Hematopoietic multipotent progenitor cell treated with erythropoietin and hydrocortisone succinate and interleukin-3 and kit ligand, for 8 days (in vitro differentiated cells): ENCODE results near the gene HOOK2.

ENCODE experiments used
- DNase-seq: peaks from one replicate; pipeline ENCODE4 v3.0.0-alpha.2; 2015

The HOOK2 gene

DNA sequence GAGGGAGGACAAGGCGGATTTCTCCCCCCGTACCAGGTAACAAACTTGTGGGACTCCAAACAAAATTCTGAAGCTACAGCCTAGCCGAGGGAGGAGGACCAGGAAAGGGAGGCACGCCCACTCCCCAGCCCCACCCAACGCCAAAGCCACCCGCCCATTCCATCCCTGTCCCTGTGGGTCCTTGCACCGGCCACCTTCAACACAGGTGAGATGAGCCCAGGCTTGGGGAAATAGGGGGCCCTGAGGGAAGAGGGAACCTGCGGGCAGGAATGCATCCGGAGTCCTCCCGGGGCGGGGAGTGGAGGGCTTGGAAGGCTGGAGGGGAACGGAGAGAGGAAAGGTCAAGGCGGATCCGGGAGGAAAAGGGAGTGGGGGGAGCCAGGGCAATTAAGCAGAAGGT is 23.7 kb downstream of the HOOK2 start, which contains the start of gene BEST2:
Gene BEST2, plus strand, starts transcription at position 157 of the 400 bp plus-strand sequence. CDS start 802 bp downstream, outside the sequence.
- no peak for DNase-seq

DNA sequence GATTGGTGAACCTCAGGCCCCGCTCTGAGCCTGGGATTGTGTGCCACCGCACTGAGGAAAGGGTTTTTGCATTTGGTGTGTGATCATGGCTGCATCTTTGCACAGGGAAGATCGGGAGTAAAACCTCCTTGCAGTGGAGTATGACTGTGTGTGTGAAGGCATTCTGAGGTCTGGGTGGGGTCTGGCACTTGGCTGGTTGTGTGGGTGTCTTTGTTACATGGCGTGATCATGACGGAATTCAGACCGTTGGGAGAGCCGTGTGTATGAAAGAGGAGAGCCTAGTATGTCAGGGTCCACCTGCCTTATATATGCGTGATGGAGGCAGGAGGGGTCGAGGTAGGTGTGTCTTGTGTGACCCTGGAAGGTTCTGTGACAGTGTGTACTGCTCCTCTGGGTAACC is 24.5 kb downstream of the HOOK2 start:
- no peak for DNase-seq

DNA sequence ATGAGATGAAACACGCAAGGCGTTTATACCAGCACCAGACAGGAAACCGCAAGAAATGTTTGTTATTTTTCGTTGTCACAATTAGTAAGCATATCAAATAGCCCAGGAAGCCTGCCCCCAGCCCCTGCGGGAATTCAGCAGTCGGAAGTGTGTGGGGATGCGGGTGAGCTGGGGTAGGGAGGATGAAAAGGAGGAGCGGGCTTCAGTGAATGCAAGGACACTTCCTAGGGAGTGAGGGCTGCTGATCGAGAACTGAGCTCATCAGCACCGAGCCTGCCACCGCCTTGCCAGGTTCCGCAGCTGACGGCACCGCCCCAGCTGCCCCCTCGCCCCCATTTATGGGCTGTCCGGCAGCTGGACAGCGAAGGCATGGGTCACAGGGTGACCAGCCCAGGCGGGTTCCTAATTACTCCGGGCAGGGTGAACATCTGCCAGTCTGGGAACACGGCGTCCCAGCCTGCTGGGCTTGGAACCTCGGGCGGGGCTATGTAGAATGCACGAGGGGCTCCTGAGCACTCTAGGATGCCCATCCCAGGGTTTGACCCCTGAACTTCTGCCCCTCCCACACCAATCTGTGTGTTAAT is 25.3 kb downstream of the HOOK2 start:
- DNase-seq: no peak

DNA sequence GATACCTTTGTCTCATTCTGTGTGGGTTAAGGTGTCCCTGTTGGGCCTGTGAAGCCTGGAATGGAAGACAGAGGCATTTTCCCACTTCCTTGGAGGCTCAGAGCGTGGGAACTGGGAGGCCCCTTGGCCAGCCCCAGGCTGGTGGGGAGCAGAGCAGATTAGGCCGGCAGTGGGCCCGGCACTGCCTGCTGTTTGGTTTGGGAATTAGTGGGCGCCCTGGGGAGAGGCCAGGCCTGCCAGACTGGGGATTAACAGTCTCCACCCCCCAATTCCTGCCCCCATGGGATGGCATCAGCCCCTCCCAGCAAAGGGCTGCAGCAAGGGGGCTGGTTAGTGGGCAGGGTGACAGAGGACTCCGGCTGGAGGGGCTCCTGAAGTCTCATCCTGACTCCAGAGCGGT is 26.9 kb downstream of the HOOK2 start:
- DNase-seq: no peak

DNA sequence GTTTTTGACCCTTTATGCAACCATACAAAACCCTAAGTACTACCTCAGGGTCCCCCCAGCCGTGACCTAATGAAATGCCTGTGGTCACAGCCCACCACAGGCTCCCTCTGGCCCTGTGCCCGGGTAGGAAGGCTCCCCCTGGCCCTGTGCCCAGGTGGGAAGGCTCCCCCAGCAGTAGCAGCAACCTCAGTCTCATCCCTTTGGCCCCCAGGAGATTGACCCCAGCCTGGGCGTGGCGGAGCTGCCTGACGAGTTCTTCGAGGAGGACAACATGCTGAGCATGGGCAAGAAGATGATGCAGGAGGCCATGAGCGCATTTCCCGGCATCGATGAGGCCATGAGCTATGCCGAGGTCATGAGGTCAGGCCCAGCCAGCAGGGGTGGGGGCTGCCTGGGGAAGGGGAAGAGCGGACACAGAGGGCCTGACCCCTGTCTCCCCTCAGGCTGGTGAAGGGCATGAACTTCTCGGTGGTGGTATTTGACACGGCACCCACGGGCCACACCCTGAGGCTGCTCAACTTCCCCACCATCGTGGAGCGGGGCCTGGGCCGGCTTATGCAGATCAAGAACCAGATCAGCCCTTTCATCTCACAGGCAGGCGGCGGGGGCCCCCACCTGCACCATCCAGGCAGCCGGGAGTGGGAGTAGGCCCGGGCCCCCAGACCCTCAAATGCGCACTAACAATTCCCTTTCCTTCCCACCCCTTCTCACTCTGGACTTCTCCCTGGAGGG is 30.0 kb downstream of the HOOK2 start:
- DNase-seq: no peak

DNA sequence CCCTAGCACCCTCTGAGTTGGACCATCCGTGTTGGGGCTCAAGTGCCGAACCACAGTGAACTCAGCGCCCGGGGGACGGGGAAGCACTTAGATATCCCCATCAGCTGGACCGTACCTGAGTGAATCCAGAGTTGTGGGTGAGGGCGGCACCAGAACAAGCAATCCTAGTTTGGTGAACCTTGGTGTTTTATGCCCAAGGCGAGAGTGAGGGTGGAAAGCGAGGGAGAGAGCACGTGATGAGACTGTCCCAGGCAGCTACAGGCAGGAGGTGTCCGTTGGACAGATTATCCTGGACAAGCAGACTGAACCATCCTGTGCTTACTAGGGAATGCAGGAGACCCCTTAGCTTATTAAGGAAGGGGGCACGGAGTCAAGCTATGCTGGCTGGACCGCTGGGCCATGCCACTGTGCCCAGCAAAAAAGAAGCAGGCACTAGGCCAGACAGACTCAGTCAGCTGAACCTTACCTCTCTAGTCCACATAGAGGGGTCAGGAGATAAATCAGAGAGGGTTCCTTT is 37.5 kb downstream of the HOOK2 start:
- DNase-seq: no peak

DNA sequence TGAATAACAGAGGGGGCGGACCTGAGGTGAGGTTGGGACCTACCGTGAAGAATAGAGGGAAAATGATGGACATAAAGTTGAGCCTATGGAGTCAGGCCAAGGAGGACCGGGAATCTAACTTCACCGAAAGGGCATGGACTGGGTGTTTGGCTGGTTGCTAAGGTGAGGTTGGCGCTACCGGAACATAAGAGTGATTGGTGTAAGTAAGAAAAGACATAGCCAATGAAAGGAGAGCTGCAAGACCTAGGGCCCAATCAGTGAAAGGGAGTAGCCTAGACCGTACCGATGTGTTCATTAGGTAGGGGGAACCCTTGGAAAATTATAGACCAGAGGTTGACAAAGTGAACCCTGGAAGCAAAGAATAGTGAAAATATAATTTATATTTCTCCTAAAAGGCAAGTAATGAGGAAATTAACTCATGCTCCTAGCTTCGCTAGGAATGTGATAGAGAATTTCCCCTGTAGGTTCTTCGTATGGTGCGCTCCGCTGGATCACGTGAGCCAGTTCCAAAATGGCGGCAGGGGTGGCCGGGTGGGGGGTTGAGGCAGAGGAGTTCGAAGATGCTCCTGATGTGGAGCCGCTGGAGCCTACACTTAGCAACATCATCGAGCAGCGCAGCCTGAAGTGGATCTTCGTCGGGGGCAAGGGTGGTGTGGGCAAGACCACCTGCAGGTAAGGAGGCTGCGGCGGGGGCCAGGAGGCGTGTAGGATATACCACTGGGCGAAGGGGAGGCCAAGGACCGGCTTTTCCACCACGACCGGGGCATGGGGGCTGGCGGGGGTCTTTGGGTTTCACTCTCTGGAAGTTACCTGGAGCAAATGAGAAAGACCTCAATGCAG is 38.1 kb downstream of the HOOK2 start, which contains the start of gene GET3:
Gene GET3, plus strand, starts transcription at position 503 of the 840 bp plus-strand sequence. Its CDS starts 9 bp downstream, at position 512.
- peak; percentile 100 for DNase-seq

DNA sequence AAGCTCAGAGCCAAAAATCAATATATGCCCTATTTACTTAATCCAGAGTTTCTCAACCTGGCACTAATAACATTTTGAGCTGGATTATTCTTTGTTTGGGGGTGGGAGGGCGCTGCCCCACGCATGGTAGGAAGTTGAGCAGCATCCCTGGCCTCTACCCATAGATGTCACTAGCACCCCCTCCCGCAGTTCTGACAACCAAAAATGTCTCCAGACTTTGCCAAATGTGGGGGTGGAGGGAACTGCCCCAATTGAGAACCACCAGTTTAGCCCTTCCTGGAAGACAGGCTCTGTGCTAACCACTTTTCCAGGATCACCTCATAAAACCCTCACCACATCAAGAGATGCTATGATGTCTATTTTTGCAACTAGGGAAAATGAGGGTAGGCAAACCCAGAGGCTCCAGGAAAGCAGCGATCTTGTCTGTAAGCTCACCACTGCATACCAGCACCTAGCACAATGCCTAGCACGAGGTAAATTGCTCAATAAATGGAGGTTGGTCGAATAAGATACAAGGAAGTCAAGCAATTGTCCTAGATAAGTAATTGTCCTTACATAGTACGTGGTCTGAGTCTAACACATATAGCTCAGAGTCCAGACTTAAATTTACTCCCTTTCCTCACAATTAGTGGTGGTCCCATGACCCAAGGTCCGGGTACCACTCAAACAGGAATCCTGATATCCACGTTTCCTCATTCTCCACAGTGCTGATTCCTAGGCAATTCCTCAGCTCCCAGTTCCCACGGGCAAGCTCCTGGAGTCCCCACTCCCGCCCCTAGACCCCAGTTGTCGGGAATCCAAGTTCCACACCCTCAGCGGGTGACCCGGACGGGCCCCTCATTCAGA is 41.8 kb downstream of the HOOK2 start:
- peak; percentile 85 for DNase-seq

DNA sequence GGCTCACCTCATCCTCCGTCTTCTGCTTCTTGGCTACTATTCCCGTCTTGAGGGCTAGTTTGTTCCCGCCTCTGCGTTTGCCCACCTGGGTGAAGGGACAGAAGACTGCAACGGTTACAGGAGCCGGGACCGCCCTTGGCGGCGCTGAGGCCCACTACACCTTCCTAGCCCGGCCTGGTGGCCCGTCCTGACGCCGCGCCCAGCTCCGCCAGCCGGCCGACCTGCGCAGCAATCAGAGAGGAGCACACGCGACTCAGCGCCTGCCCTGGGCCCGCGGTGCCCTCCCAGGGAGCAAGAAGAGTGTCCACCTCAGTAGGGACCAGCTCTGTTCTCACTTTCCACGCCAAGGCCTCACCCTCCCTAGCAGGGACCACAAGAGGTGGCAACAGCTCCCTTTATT is 44.0 kb downstream of the HOOK2 start:
- DNase-seq: no peak

DNA sequence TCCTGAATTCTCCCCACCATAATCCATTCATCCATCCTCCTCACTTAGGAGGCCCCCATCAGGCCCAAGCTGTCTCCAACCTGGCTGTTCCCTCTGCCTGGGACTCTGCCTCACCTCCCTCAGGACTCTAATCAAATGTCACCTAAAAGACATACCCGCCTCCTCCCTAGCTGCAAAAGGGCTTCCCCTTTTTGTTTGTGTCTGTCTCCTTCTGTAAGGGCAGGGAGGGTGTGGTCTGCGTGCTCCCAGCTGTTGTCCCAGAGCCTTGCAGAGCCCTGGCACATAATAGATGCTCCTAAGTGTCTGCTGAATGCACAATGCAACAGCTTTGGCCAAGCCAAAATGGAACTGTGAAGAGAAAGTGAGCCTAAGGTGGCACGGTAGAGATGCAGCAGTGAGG is 45.3 kb downstream of the HOOK2 start:
- DNase-seq: no peak

DNA sequence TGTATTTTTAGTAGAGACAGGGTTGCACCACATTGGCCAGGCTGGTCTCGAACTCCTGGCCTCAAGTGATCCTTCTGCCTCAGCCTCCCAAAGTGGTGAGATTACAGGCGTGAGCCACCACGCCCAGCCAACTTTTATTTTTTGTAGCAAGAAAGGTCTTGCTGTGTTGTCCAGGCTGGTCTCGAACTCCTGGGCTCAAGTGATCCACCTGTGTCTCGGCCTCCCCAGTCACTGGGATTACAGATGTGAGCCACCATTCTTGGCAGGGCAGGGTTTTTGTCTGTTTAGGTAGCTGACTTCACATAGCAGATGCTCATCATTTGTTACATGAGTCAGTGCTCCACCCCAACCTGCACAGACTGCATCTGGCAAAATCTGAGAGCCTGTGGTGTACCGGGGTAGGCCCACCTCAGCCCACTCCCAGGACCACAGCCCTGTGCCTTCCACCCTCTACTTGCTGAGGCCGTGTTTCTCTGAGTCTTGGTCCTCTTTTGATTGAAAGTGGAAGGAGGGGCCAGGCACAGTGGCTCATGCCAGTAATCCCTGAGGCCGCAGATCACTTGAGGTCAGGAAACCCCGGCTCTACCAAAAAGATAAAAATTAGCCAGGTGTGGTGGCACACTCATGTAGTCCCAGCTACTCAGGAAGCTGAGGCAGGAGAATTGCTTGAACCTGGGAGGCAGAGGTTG is 47.5 kb downstream of the HOOK2 start:
- DNase-seq: no peak

DNA sequence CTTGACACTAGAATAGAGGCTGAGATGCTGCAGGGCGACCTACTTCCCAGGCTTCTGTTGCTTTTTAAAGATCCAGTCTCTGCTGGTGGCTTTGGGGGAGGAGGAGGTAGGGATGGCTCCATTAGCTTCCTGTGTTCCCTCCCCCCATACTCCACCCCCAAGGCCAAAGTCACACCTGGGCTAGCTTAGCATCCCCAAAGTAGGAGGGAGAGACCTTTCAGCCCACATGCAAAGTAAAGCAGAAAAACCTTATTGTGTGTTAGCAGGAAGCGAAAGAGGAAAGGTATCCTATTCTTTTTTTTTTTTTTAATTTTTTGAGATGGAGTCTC is 48.4 kb downstream of the HOOK2 start:
- DNase-seq: no peak

DNA sequence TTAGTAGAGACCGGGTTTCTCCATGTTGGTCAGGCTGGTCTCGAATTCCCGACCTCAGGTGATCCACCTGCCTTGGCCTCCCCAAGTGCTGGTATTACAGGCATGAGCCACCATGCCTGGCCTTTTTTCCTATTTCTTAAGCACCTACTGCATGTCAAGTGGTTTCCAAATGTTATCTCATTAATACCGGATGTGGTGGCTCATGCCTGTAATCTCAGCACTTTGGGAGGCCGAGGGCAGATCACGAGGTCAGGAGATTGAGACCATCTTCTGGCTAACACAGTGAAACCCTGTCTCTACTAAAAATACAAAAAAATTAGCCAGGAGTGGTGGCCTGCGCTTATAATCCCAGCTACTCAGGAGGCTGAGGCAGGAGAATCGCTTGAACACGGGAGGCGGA is 49.7 kb downstream of the HOOK2 start:
- DNase-seq: peak; percentile 54

DNA sequence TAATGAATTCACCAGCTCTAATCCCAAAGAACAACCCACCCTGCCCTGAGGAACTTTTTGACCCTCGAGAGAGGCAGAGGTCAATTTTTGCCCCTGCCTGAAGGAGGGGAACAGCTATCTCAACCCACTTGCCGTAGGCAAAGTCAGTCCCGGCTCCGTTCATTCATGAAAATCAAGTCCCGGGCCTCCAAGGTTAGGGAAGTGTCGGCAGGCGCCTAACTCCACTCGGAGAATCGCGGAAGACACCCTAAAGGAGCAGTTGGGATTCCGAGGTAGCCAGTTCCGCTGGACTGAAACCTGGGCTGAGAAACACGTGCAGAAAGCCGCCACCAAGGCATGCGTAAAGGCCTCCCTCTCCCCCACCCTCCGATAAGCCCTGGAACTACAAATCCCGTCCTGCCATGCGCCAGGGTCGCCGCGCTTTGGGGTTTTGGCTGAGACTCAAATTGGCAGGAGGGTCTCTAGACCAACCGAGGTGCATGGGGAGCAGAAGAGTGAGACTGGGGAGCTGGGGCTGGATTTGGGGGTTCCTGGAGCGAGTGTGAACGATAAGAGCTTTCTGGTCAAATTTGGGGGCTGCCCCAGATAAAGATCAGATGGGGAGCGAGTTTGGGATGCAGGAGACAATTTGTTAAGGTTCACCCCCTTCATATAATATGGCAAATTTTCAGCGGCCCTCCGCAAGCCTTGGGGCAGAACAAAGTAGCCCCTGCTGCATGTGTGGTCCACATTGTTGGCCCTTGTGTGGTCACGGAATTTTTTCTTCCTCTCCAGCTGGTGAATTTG is 51.5 kb downstream of the HOOK2 start, which contains the start of gene TNPO2:
Gene TNPO2, minus strand, starts transcription at position 292 of the 786 bp plus-strand sequence. CDS start 2,955 bp downstream, outside the sequence.
- peak; percentile 84 for DNase-seq

DNA sequence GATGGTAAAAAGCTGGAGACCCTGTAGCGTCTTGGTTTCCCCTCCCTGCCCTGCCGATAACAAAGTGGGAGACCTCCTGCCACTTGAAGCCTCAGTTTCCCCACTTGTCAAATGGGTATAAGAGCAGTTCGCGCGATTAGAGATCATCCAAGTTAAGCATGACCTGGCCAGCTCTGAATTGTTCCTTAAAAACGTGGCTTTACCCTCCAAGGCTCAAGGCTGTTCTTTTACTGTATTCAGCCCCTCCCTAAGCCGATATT is 52.0 kb downstream of the HOOK2 start:
- DNase-seq: peak; percentile 51

DNA sequence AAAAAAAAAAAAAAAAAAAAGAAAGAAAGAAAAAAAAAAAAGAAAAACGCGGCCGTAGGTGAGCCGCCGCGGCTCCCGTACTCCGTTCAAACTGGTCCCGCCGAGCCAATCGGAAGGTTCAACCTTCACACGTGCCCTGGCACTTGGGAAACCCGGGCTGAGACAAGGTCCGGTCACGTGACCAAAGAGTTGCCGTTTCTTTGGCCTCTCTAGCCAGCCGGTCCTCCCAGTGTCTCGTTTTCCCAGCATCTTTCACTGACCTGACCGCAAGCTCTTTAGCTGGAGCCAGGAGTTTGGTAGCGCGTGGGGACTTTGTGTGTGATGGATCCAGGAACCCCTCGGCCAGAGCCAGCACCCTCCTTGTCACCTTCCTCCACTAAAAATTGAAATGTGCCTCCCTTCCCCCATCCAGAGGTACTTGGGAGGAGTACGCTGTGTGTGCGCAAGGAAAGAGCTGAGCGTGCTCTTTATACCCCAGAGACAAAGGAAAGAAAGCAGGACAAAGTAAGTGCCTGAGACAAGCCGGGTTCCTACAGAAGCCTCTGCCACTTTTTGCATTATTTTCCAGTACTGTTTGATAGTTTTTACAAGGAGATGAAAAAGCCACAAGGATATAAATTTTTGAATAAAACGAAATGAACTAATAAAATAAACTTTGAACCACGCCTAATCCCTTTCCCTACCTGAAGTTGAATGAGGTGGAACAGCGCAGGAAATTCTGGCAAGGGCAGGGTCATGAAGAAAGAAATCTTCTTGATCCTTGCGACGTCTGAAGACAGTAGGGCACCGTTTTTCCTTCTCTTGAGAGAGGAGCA is 52.6 kb downstream of the HOOK2 start:
- peak; percentile 100 for DNase-seq

DNA sequence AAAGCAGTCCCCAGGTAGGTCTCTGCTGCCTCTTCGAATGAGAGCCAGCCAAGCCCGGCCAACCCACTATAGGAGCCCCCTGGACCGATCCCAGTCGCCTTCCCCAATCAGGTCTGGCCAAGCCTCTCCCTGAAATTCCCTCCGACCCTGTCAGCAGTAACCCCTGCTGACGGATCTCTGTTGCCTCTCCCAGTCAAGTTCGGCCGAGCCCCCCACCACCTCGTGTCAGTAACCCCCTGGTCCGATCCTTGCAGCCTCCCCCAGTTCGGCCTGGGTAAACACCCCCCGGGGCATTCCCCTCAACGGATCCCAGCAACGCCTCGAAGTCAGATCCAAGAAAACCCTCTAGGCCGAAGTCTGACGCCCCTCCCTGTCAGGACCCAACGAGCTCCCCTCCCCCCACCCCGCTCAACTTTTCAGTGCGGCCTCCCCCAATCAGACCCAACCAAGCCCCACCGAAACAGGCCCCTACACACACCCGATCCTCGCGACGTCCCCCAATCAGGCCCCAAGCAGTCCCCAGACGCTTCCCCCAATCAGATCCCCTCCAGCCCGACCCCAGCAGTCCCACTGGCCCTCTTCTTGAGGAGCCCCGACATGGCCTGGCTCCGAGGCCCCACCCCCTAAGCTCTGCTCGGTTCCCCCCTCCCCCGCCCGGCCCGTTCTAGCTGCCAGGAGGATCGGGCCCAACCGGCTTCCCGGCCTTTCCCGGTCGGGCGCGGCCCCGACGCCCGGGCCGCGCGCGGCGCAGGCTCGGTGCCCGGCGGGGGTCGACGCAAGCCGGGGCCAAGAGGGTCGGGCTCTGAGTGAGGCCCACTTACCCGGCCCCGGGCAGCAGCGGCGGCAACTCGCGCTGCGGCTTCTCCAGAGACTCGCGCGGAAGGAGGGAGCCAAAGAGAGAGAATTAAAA is 53.4 kb downstream of the HOOK2 start:
- peak; percentile 59 for DNase-seq

DNA sequence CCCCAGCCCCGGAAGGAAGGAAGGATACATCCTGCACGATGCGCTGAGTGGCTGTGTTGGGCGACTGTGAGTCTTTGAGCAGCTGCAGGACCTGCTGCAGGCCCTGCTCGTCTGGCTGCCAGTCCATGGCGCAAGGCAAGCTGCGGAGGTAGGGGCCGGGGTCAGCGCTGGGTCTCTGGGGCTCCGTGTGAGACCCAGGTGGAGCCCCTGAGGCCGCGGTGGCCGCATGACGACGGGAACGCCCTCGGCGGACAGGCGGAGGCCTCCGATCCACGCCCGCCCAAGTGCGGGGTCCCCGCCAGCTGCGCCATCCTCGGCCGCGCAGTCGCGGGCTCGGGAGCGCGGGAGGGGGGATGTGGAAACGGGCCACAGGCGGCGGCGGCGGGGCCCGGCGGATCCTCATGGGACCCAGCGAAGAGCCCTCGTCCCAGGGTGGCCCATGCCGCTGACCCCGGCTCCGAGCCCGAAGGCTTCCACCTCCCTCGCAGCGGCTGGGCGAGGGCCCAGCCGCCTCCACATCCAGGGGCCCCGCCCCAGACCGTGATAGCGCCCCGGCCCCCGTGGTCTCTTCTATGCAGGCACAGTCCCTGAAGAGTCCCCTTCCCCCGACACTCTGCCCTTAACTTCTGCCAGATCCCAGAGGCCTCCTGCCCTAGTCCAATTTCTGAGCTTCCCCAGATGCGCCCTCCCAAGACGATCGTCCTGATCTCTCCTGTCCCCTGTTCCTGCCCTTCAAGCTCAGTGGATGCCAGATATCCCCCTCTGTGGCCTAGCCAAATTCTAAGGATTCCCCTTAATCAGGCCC is 54.3 kb downstream of the HOOK2 start:
- peak; percentile 27 for DNase-seq
